Activated CD8-positive, alpha-beta memory T cell treated with anti-CD3 and anti-CD28 coated beads for 1 hour (primary cell): Measurements from ENCODE around the gene C11orf21.
"Not testable (repeated sequence)": the region's sequence is repeated elsewhere in the genome, so short reads cannot be mapped to it uniquely, and the experiment has no call there.

Experiments used
- DNase-seq, 2 donors: peaks; one replicate each; pipeline ENCODE4 v3.0.0-alpha.2; 2020; ENCODE audit warnings: low read depth in 1 of 2; ENCODE audit errors: extremely low read depth in 1 of 2

The C11orf21 gene

GRCh38 chr11:2301631-2302305 is at the start of gene C11orf21, which contains the start of gene TSPAN32:
Gene C11orf21 (minus strand): TSS chr11:2301918. CDS start chr11:2301808, 110 bp downstream.
Gene TSPAN32 (plus strand): TSS chr11:2302013. CDS start chr11:2302150, 137 bp downstream.
- DNase-seq, result no peak

GRCh38 chr11:2348986-2349385 is 47.3 kb upstream of the C11orf21 start:
- no peak for DNase-seq

GRCh38 chr11:2347308-2347830 is 45.7 kb upstream of the C11orf21 start:
- no peak for DNase-seq

- DNase-seq, result no peak
Measured at GRCh38 chr11:2346586-2347307, 45.0 kb upstream of the C11orf21 start.

- no peak for DNase-seq
Measured at GRCh38 chr11:2346014-2346413, 44.3 kb upstream of the C11orf21 start.

- no peak for DNase-seq
Measured at GRCh38 chr11:2345050-2345449, 43.3 kb upstream of the C11orf21 start.

- no peak for DNase-seq
Measured at GRCh38 chr11:2343502-2343901, 41.8 kb upstream of the C11orf21 start.

- no peak for DNase-seq
Measured at GRCh38 chr11:2342981-2343380, 41.3 kb upstream of the C11orf21 start.

GRCh38 chr11:2342557-2342956 is 40.8 kb upstream of the C11orf21 start:
- no peak for DNase-seq

- DNase-seq, result not testable (repeated sequence)
Measured at GRCh38 chr11:2338760-2339159, 37.0 kb upstream of the C11orf21 start.

GRCh38 chr11:2335286-2335685 is 33.6 kb upstream of the C11orf21 start:
- DNase-seq, result not testable (repeated sequence)

GRCh38 chr11:2333486-2334205 is 31.9 kb upstream of the C11orf21 start:
- DNase-seq, result not testable (repeated sequence)

- not testable (repeated sequence) for DNase-seq
Measured at GRCh38 chr11:2332569-2332968, 30.9 kb upstream of the C11orf21 start.

- DNase-seq, result no peak
Measured at GRCh38 chr11:2331404-2331803, 29.7 kb upstream of the C11orf21 start.

GRCh38 chr11:2330696-2331095 is 29.0 kb upstream of the C11orf21 start:
- DNase-seq, result no peak

- no peak for DNase-seq
Measured at GRCh38 chr11:2329551-2329950, 27.8 kb upstream of the C11orf21 start.

- no peak for DNase-seq
Measured at GRCh38 chr11:2328656-2329354, 27.1 kb upstream of the C11orf21 start.

- no peak for DNase-seq
Measured at GRCh38 chr11:2328021-2328420, 26.3 kb upstream of the C11orf21 start.

- no peak for DNase-seq
Measured at GRCh38 chr11:2327032-2327431, 25.3 kb upstream of the C11orf21 start.

GRCh38 chr11:2325719-2326118 is 24.0 kb upstream of the C11orf21 start:
- DNase-seq, result no peak

- no peak for DNase-seq
Measured at GRCh38 chr11:2325123-2325522, 23.4 kb upstream of the C11orf21 start.
